H1 (cell line): Measurements from ENCODE around the gene BORCS8. TPM values are rescaled to one million over a fixed set of nuclear protein-coding genes. Genes with fewer than 3 reads are reported as not detected.
A peak's percentile ranks its signal among the peaks of the same experiment; 100 is the strongest.

Experiments
- CTCF ChIA-PET: fragments of 300-600 bp; sonication (Branson Sonifier 250); formaldehyde crosslinking; loops from one replicate; lab custom pipeline; 2021; ENCODE audit not compliant: partially characterized antibody; lab: Charles Lee
- POLR2A ChIA-PET: fragments of 300-600 bp; sonication (Branson Sonifier 250); formaldehyde crosslinking; loops from one replicate; lab custom pipeline; 2021; ENCODE audit warnings: inconsistent platforms; ENCODE audit not compliant: partially characterized antibody; lab: Charles Lee
- DNase-seq, 2 experiments: peaks; one replicate each; pipeline versions ENCODE4 v3.0.0 to v3.0.0-alpha.2; 2010 to 2022; ENCODE audit warnings: low spot score in 2 of 2, low read depth in 1 of 2, mixed read lengths in 1 of 2
- FAIRE-seq: peaks from 2 replicates; lab custom pipeline; 2011; peaks lifted over from hg19 to GRCh38; lab: Jason Lieb, UNC
- H2AFZ ChIP-seq: 2 replicates; pipeline ENCODE4 v1.8.1; 2012; ENCODE audit warnings: low read length, inconsistent platforms
- H2AK5ac ChIP-seq: 2 replicates; pipeline ENCODE4 v1.6.1; 2013; ENCODE audit warnings: low read depth, low read length
- H2BK120ac ChIP-seq: replicated peaks from 2 replicates; pipeline ENCODE3; 2013; ENCODE audit warnings: low read depth, low read length, inconsistent platforms
- H2BK12ac ChIP-seq: 2 replicates; pipeline ENCODE4 v1.6.1; 2013; ENCODE audit warnings: low read depth, low read length
- H2BK15ac ChIP-seq: 2 replicates; pipeline ENCODE4 v1.6.1; 2013; ENCODE audit warnings: low read length
- H2BK20ac ChIP-seq: 2 replicates; pipeline ENCODE4 v1.6.1; 2013; ENCODE audit warnings: low read length
- H2BK5ac ChIP-seq: 2 replicates; pipeline ENCODE4 v1.6.1; 2013; ENCODE audit warnings: low read depth, low read length
- H3K14ac ChIP-seq: 2 replicates; pipeline ENCODE4 v1.6.1; 2013; ENCODE audit warnings: inconsistent platforms; ENCODE audit not compliant: insufficient read length
- H3K18ac ChIP-seq: 2 replicates; pipeline ENCODE4 v1.6.1; 2013; ENCODE audit warnings: low read length; ENCODE audit errors: extremely low read depth
- H3K23ac ChIP-seq: 2 replicates; pipeline ENCODE4 v1.6.1; 2013; ENCODE audit warnings: inconsistent platforms; ENCODE audit not compliant: insufficient read length
- H3K23me2 ChIP-seq: 2 replicates; pipeline ENCODE4 v1.6.1; 2013; ENCODE audit warnings: low read depth, low read length
- H3K27ac ChIP-seq: 2 replicates; pipeline ENCODE4 v1.6.1; 2011; ENCODE audit warnings: low read depth, low read length, inconsistent platforms
- H3K27me3 ChIP-seq, 4 experiments: replicated peaks in 1 of 4; 1 replicate in 1 of 4; 2 replicates in 3 of 4; pipeline versions ENCODE4 v1.6.1 to v1.8.1; 2011 to 2013; ENCODE audit warnings: low read length in 3 of 4, mild to moderate bottlenecking in 3 of 4, inconsistent platforms in 2 of 4, mixed read lengths in 2 of 4, moderate library complexity in 1 of 4; ENCODE audit not compliant: control insufficient read depth in 3 of 4, insufficient read depth in 3 of 4; ENCODE audit errors: extremely low read depth in 1 of 4
- H3K36me3 ChIP-seq, 4 experiments: 2 replicates each; pipeline versions ENCODE4 v1.6.1 to v1.8.1; 2011 to 2013; ENCODE audit warnings: mild to moderate bottlenecking in 4 of 4, low read length in 3 of 4, moderate library complexity in 2 of 4, control low read depth in 1 of 4, inconsistent platforms in 1 of 4; ENCODE audit not compliant: insufficient read depth in 4 of 4, control insufficient read depth in 2 of 4
- H3K4ac ChIP-seq: replicated peaks from 2 replicates; pipeline ENCODE3; 2013; ENCODE audit warnings: low read length, low read depth, mixed read lengths, inconsistent platforms; ENCODE audit not compliant: insufficient read length
- H3K4me1 ChIP-seq, 4 experiments: replicated peaks in 1 of 4; 1 replicate in 1 of 4; 2 replicates in 3 of 4; pipeline versions ENCODE4 v1.6.1 to v1.8.1; 2011 to 2013; ENCODE audit warnings: low read length in 3 of 4, inconsistent platforms in 2 of 4, mixed read lengths in 1 of 4; ENCODE audit not compliant: insufficient read depth in 4 of 4, control insufficient read depth in 3 of 4
- H3K4me2 ChIP-seq, 2 experiments: 2 replicates each; pipeline versions ENCODE4 v1.6.1 to v1.8.1; 2011 to 2013; ENCODE audit warnings: low read depth in 2 of 2, low read length in 2 of 2, control low read depth in 1 of 2, inconsistent platforms in 1 of 2, mild to moderate bottlenecking in 1 of 2; ENCODE audit not compliant: insufficient read depth in 1 of 2
- H3K4me3 ChIP-seq, 4 experiments: fragments of 200-600, 300-600 bp in 1 of 4; sonication (generic), shearing (Covaris generic), sonication (Bioruptor Twin) in 1 of 4; 2 replicates each; pipeline versions ENCODE4 v1.5.1 to v1.8.1; 2011 to 2016; ENCODE audit warnings: low read length in 4 of 4, low read depth in 3 of 4, control low read depth in 2 of 4, inconsistent platforms in 2 of 4, mild to moderate bottlenecking in 2 of 4, mixed read lengths in 1 of 4, moderate library complexity in 1 of 4; ENCODE audit not compliant: insufficient read depth in 2 of 4; ENCODE audit errors: extremely low read depth in 1 of 4
- H3K56ac ChIP-seq: replicated peaks from 2 replicates; pipeline ENCODE3; 2013; ENCODE audit warnings: low read depth, mild to moderate bottlenecking, mixed read lengths, low read length, inconsistent platforms; ENCODE audit not compliant: insufficient read length
- H3K79me1 ChIP-seq: 2 replicates; pipeline ENCODE4 v1.6.1; 2013; ENCODE audit warnings: low read depth, low read length, control low read depth
- H3K79me2 ChIP-seq, 2 experiments: 2 replicates each; pipeline versions ENCODE4 v1.6.1 to v1.8.1; 2012 to 2013; ENCODE audit warnings: low read length in 2 of 2, mild to moderate bottlenecking in 2 of 2, inconsistent platforms in 1 of 2; ENCODE audit not compliant: insufficient read depth in 2 of 2, control insufficient read depth in 1 of 2
- H3K9ac ChIP-seq, 4 experiments: replicated peaks in 1 of 4; 1 replicate in 1 of 4; 2 replicates in 3 of 4; pipeline versions ENCODE4 v1.6.1 to v1.8.1; 2011 to 2013; ENCODE audit warnings: low read depth in 3 of 4, low read length in 3 of 4, control low read depth in 2 of 4, mild to moderate bottlenecking in 2 of 4, moderate library complexity in 2 of 4, inconsistent platforms in 1 of 4; ENCODE audit errors: extremely low read depth in 1 of 4
- H3K9me3 ChIP-seq, 2 experiments: 2 replicates each; pipeline versions ENCODE4 v1.6.1 to v1.8.1; 2012 to 2013; ENCODE audit warnings: mild to moderate bottlenecking in 2 of 2, moderate library complexity in 2 of 2, control low read depth in 1 of 2, inconsistent platforms in 1 of 2, low read depth in 1 of 2, low read length in 1 of 2, mixed read lengths in 1 of 2; ENCODE audit not compliant: insufficient read depth in 2 of 2
- H4K20me1 ChIP-seq, 2 experiments: replicated peaks in 1 of 2; 2 replicates each; pipeline versions ENCODE3 to v1.8.1; 2011 to 2013; ENCODE audit warnings: inconsistent platforms in 2 of 2, low read length in 2 of 2, mild to moderate bottlenecking in 1 of 2; ENCODE audit not compliant: insufficient read depth in 2 of 2, control insufficient read depth in 1 of 2
- H4K5ac ChIP-seq: 2 replicates; pipeline ENCODE4 v1.6.1; 2013; ENCODE audit warnings: low read length, low read depth, mixed read lengths, inconsistent platforms; ENCODE audit not compliant: insufficient read length
- H4K8ac ChIP-seq: 2 replicates; pipeline ENCODE4 v1.8.0; 2013; ENCODE audit warnings: mild to moderate bottlenecking, moderate library complexity, low read length, inconsistent platforms; ENCODE audit not compliant: insufficient read depth; ENCODE audit errors: extremely low read depth
- H4K91ac ChIP-seq: replicated peaks from 2 replicates; pipeline ENCODE3; 2013; ENCODE audit warnings: low read length, mixed read lengths, inconsistent platforms; ENCODE audit not compliant: insufficient read length
- CBX8 ChIP-seq: fragments of 300-800, 300-1000 bp; sonication (generic); IDR thresholded peaks from 2 replicates; pipeline ENCODE4 v1.7.1; 2016; ENCODE audit warnings: low read depth, low read length, borderline replicate concordance
- CEBPB ChIP-seq: IDR thresholded peaks from 2 replicates; pipeline ENCODE4 v1.6.1; 2012; ENCODE audit warnings: low read depth, low read length
- CHD1 ChIP-seq: IDR thresholded peaks from 2 replicates; pipeline ENCODE4 v1.6.1; 2012; ENCODE audit warnings: low read depth, low read length, improper control_type of control experiment
- CTCF ChIP-seq, 3 experiments: IDR thresholded peaks; 1 replicate in 2 of 3; 2 replicates in 1 of 3; pipeline versions ENCODE4 v1.5.1 to v1.6.1; 2011; ENCODE audit warnings: low read length in 3 of 3, mild to moderate bottlenecking in 3 of 3, inconsistent platforms in 2 of 3, low read depth in 1 of 3, moderate library complexity in 1 of 3; ENCODE audit not compliant: insufficient read depth in 1 of 3; ENCODE audit errors: control extremely low read depth in 1 of 3
- NRF1 ChIP-seq: IDR thresholded peaks from 2 replicates; pipeline ENCODE4 v1.6.1; 2011; ENCODE audit warnings: mild to moderate bottlenecking, low read depth, low read length, improper control_type of control experiment
- RFX5 ChIP-seq: IDR thresholded peaks from 2 replicates; pipeline ENCODE4 v1.6.1; 2011; ENCODE audit warnings: low read depth, low read length, improper control_type of control experiment, borderline replicate concordance
- SAP30 ChIP-seq: fragments of 300-600 bp; sonication (generic); IDR thresholded peaks from 2 replicates; pipeline ENCODE4 v1.7.1; 2012; ENCODE audit warnings: low read length, moderate library complexity, mild to moderate bottlenecking, inconsistent platforms; ENCODE audit not compliant: insufficient read depth, insufficient replicate concordance
- SIRT6 ChIP-seq: IDR thresholded peaks from one replicate; pipeline ENCODE4 v1.7.1; 2012; ENCODE audit warnings: low read length, inconsistent platforms
- TAF1 ChIP-seq: IDR thresholded peaks from 2 replicates; pipeline ENCODE4 v1.6.1; 2011; ENCODE audit warnings: mild to moderate bottlenecking, low read depth, low read length
- WGBS, 2 experiments: shearing (Covaris generic) in 1 of 2; methylation state at CpG; one replicate each; pipeline versions ENCODE4 v1.1.6 to v1.1.7; 2013 to 2015; ENCODE audit warnings: low lambda C conversion rate in 2 of 2, mixed read lengths in 2 of 2, inconsistent platforms in 1 of 2, low coverage in 1 of 2, missing lambda C conversion rate in 1 of 2; ENCODE audit not compliant: insufficient replicate concordance in 2 of 2, insufficient coverage in 1 of 2, insufficient read length in 1 of 2; ENCODE audit errors: extremely low coverage in 1 of 2, missing lambda C conversion rate in 1 of 2; 5-methylcytosine and 5-hydroxymethylcytosine counted together
- polyA plus RNA-seq, 7 experiments: library from polyadenylated mRNA; depleted of rRNA in 3 of 7; stranded (reverse) in 5 of 7; unstranded in 2 of 7; fragments of >200 nt in 5 of 7; fragments of 200-250 nt in 2 of 7; gene quantifications; 1 replicate in 5 of 7; 2 replicates in 1 of 7; 4 replicates in 1 of 7; pipeline versions ENCODE4 v1.2.1 to v1.2.3, GENCODE V29; 2011 to 2013; ENCODE audit warnings: missing spikeins in 2 of 7, mixed read lengths in 2 of 7
- total RNA-seq: library from RNA; stranded (reverse); fragmentation: NEBNext Ultra II Directional; extraction: Animal tissue kit (Norgen Biotek cat#: 25700); gene quantifications from 2 replicates; pipeline ENCODE4 v1.2.1, GENCODE V29; 2021
- TF ChIP-seq, protein P1 (sequence below): IDR thresholded peaks from 2 replicates; pipeline ENCODE4 v1.6.1; 2011; ENCODE audit warnings: low read length, improper control_type of control experiment

The BORCS8 gene
- total and polyA plus RNA-seq, 2 of the 8 experiments (the other 6 are each of a cell fraction or from before 2014, with no cell fraction given) = 15.0 to 15.9 TPM

DNA sequence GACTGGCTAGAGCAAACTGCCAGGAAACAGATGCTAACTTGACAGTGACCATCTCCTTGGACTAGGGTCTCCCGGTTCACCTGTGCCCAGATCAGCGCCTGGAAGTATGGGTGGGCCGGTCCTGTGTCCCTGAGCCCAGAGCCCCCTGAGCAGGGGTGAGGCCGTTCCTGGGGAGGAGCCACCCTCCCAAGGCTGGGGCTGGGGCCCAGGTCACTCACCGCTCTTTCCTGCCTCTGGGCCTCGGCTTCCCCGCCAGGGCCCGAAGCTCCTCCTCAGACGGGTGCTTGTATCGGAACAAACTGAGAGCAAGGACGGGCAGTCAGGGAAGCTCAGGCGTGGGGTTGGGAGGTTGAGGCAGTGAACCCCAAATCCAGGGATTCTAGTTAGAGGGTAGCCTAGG lies 59.0 kb downstream of the BORCS8 start:
- no peak overlapping the region for H3K14ac ChIP-seq
- H3K18ac ChIP-seq = no peak overlapping the region
- peaks cover 2 to 7% of the 10 kb centered on the region in 2 experiments for H4K20me1 ChIP-seq
- no peak overlapping the region for H3K56ac ChIP-seq
- no peak overlapping the region for H2BK20ac ChIP-seq
- H3K4me3 ChIP-seq = no peak overlapping the region
- H3K79me1 ChIP-seq = peaks cover 7% of the 10 kb centered on the region; the same call in 1 of the 2 replicates
- no peak for FAIRE-seq
- H3K27me3 ChIP-seq = peaks cover 0 to 3% (median 0%) of the 10 kb centered on the region in 4 experiments; a peak in 4 of 7 replicates
- peaks cover 2 to 14% (median 3%) of the 10 kb centered on the region in 4 experiments; a peak in 3 of 8 replicates for H3K36me3 ChIP-seq
- no peak overlapping the region for H4K5ac ChIP-seq
- DNase-seq = no peak
- no peak overlapping the region for H2BK15ac ChIP-seq
- H2BK120ac ChIP-seq = no peak overlapping the region
- no peak overlapping the region for H3K4ac ChIP-seq
- no peak overlapping the region for H2AFZ ChIP-seq
- peaks cover 0 to 4% of the 10 kb centered on the region in 2 experiments; a peak in 1 of 4 replicates for H3K79me2 ChIP-seq
- H2AK5ac ChIP-seq = no peak overlapping the region
- H3K4me1 ChIP-seq = peaks cover 0 to 14% (median 10%) of the 10 kb centered on the region in 4 experiments; a peak in 6 of 7 replicates
- H2BK5ac ChIP-seq = no peak overlapping the region
- H2BK12ac ChIP-seq = no peak overlapping the region
- WGBS, 2 experiments = 95% methylated on average over 12 of the region's 12 CpGs; no CpG with 5 or more reads in 1 of the 2 experiments
- H3K23me2 ChIP-seq = peaks cover 2% of the 10 kb centered on the region; the same call in 1 of the 2 replicates
- ChIA-PET POLR2A (interaction anchor here (1.4 to 1.9 kb wide), 3 partner anchors 11 to 29 kb away, joined by 3 to 8 read pairs (median 4); no protein-coding TSS in a partner anchor), CTCF (no interaction called here)
- H3K23ac ChIP-seq = no peak overlapping the region
- H3K27ac ChIP-seq = no peak overlapping the region
- H3K4me2 ChIP-seq = no peak overlapping the region
- no peak overlapping the region for H3K9ac ChIP-seq
- no peak overlapping the region for H4K91ac ChIP-seq
- peaks cover 5 to 13% of the 10 kb centered on the region in 2 experiments; a peak in 3 of 4 replicates for H3K9me3 ChIP-seq
- H4K8ac ChIP-seq = peak overlapping the region; percentile 80; the same call in 1 of the 2 replicates
- TF ChIP-seq CTCF (IDR thresholded peaks at IDR 0.05; ENCODE audit: control extremely low read depth in 1 of 3, insufficient read depth in 1 of 3, low read depth in 1 of 3, low read length in 3 of 3) = no peak
- TF ChIP-seq SIRT6 = no peak
- TF ChIP-seq CBX8 = no peak
- TF ChIP-seq RFX5 = no peak
- no peak for TF ChIP-seq CHD1
- no peak for TF ChIP-seq SAP30
- no peak for TF ChIP-seq TAF1
- TF ChIP-seq NRF1 = no peak
- TF ChIP-seq CEBPB = no peak
- TF ChIP-seq, protein P1, sequence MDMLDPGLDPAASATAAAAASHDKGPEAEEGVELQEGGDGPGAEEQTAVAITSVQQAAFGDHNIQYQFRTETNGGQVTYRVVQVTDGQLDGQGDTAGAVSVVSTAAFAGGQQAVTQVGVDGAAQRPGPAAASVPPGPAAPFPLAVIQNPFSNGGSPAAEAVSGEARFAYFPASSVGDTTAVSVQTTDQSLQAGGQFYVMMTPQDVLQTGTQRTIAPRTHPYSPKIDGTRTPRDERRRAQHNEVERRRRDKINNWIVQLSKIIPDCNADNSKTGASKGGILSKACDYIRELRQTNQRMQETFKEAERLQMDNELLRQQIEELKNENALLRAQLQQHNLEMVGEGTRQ = no peak
